ENCODE measurements around the gene FBN1. TPM values are rescaled to one million over a fixed set of nuclear protein-coding genes. Genes with fewer than 3 reads are reported as not detected.

Gene FBN1
- total and polyA plus RNA-seq, 2 of the 13 experiments (the other 11 are each of a cell fraction or from before 2014, with no cell fraction given) = 1.5 to 3.0 TPM

GRCh38 chr15:48558226-48558625 lies 87.3 kb downstream of the FBN1 start (continued):
- TF ChIP-seq KIAA2018 (CRISPR knock-in tag; IDR thresholded peaks at IDR 0.05; ENCODE audit: borderline replicate concordance) (no peak), DZIP1 (CRISPR knock-in tag; IDR thresholded peaks at IDR 0.05) (no peak), ZBED4 (CRISPR knock-in tag; IDR thresholded peaks at IDR 0.05; ENCODE audit: borderline replicate concordance) (no peak), HNF1B (CRISPR knock-in tag; IDR thresholded peaks at IDR 0.05) (no peak)
